K562 (cell line): Measurements from ENCODE around the gene PRCC. TPM values are rescaled to one million over a fixed set of nuclear protein-coding genes. Genes with fewer than 3 reads are reported as not detected.

Experiments used
- ATAC-seq: fragments of 200-7000 bp; cut with Tn5 transposase; 3 replicates; pipeline ENCODE4 v1.9.1; 2020; ENCODE audit warnings: moderate library complexity
- BruUV-seq: library from RNA; stranded (reverse); fragments of 400-500 nt; replicated peaks from 2 replicates; lab custom pipeline; 2021; lab: Mats Ljungman, UMichigan
- CTCF ChIA-PET: fragments of 300-600 bp; formaldehyde crosslinking; extraction: SDS; loops from one replicate; lab custom pipeline; 2021; ENCODE audit warnings: low intra/inter-chr PET ratio; lab: Yijun Ruan, JAX
- POLR2A ChIA-PET: fragments of 300-600, 350-650 bp; sonication (Branson Sonifier 250); formaldehyde crosslinking; extraction: SDS; loops from one replicate; lab custom pipeline; 2021; ENCODE audit warnings: antibody characterized with exemption, inconsistent platforms; lab: Yijun Ruan, JAX
- DNase-seq, 4 experiments: peaks; one replicate each; pipeline versions ENCODE4 v3.0.0 to v3.0.0-alpha.2; 2011 to 2018; ENCODE audit warnings: low spot score in 3 of 4, mixed read lengths in 3 of 4; ENCODE audit errors: extremely low read depth in 1 of 4
- FAIRE-seq: peaks from 2 replicates; lab custom pipeline; 2011; peaks lifted over from hg19 to GRCh38; lab: Jason Lieb, UNC
- H2AFZ ChIP-seq: 2 replicates; pipeline ENCODE4 v1.6.0; 2011; ENCODE audit warnings: low read depth, low read length, control low read depth, inconsistent platforms
- H3K27ac ChIP-seq: fragments of 200-600 bp; 3 replicates; pipeline ENCODE4 v1.8.0; 2011; ENCODE audit warnings: low read depth, mild to moderate bottlenecking, control low read depth, inconsistent platforms, low read length, moderate library complexity, mixed read lengths; ENCODE audit errors: extremely low read depth
- H3K27me3 ChIP-seq, 2 experiments: fragments of 300-600 bp in 1 of 2; 2 replicates in 1 of 2; 3 replicates in 1 of 2; pipeline versions ENCODE4 v1.6.0 to v1.8.0; 2011; ENCODE audit warnings: inconsistent platforms in 2 of 2, low read length in 2 of 2, mild to moderate bottlenecking in 1 of 2, mixed read lengths in 1 of 2, moderate library complexity in 1 of 2; ENCODE audit not compliant: control insufficient read depth in 2 of 2, insufficient read depth in 2 of 2
- H3K36me3 ChIP-seq: fragments of 300-600 bp; 3 replicates; pipeline ENCODE4 v1.8.0; 2011; ENCODE audit warnings: mild to moderate bottlenecking, low read length, inconsistent platforms; ENCODE audit not compliant: control insufficient read depth, insufficient read depth
- H3K4me1 ChIP-seq, 2 experiments: fragments of 200-600 bp in 1 of 2; replicated peaks in 1 of 2; 2 replicates in 1 of 2; 3 replicates in 1 of 2; pipeline versions ENCODE4 v1.5.1 to v1.8.0; 2011; ENCODE audit warnings: inconsistent platforms in 2 of 2, low read length in 2 of 2, mild to moderate bottlenecking in 1 of 2, mixed read lengths in 1 of 2, moderate library complexity in 1 of 2; ENCODE audit not compliant: control insufficient read depth in 2 of 2, insufficient read depth in 2 of 2
- H3K4me2 ChIP-seq: 2 replicates; pipeline ENCODE4 v1.6.1; 2011; ENCODE audit warnings: low read length, control low read depth, inconsistent platforms, mixed read lengths; ENCODE audit not compliant: insufficient read depth
- H3K4me3 ChIP-seq: fragments of 200-600 bp; sonication (generic), shearing (Covaris generic); 2 replicates; pipeline ENCODE4 v1.5.1; 2016; ENCODE audit warnings: control low read depth, inconsistent platforms
- H3K79me2 ChIP-seq: fragments of 200-600 bp; 3 replicates; pipeline ENCODE4 v1.8.0; 2011; ENCODE audit warnings: low read length, inconsistent platforms; ENCODE audit not compliant: control insufficient read depth, insufficient read depth
- H3K9ac ChIP-seq, 2 experiments: 2 replicates each; pipeline versions ENCODE4 v1.6.0 to v1.6.1; 2011; ENCODE audit warnings: low read depth in 2 of 2, low read length in 2 of 2, control low read depth in 1 of 2, inconsistent platforms in 1 of 2, mild to moderate bottlenecking in 1 of 2, mixed read lengths in 1 of 2; ENCODE audit not compliant: insufficient read depth in 1 of 2
- H3K9me1 ChIP-seq: one replicate; pipeline ENCODE4 v1.6.0; 2011; ENCODE audit warnings: inconsistent platforms, mild to moderate bottlenecking, low read length, moderate library complexity; ENCODE audit not compliant: control insufficient read depth, insufficient read depth
- H3K9me3 ChIP-seq: replicated peaks from 2 replicates; pipeline ENCODE4 v1.5.1; 2011; ENCODE audit warnings: low read depth, low read length, inconsistent platforms; ENCODE audit not compliant: control insufficient read depth, insufficient read depth
- H4K20me1 ChIP-seq: replicated peaks from 2 replicates; pipeline ENCODE4 v1.6.1; 2011; ENCODE audit warnings: low read length, inconsistent platforms, mixed read lengths; ENCODE audit not compliant: control insufficient read depth, insufficient read depth
- ELF1 ChIP-seq: fragments of 200-800 bp; sonication (Bioruptor generic); IDR thresholded peaks from 2 replicates; pipeline ENCODE4 v1.6.1; 2016; ENCODE audit warnings: missing genetic modification characterization, missing compliant biosample characterization
- FOXJ2 ChIP-seq: fragments of 200-800 bp; sonication (Bioruptor generic); IDR thresholded peaks from 2 replicates; pipeline ENCODE4 v1.6.1; 2016; ENCODE audit warnings: missing genetic modification characterization, missing compliant biosample characterization
- GATAD2B ChIP-seq: fragments of 450-650 bp; IDR thresholded peaks from 2 replicates; pipeline ENCODE4 v1.6.1; 2017; ENCODE audit warnings: mild to moderate bottlenecking, borderline replicate concordance
- KDM1A ChIP-seq, 2 experiments: fragments of 450-650 bp; IDR thresholded peaks; 2 replicates each; pipeline ENCODE4 v1.6.1; 2016; ENCODE audit warnings: mild to moderate bottlenecking in 2 of 2
- MECOM ChIP-seq: fragments of 250-450 bp; sonication (Bioruptor Pico); IDR thresholded peaks from 2 replicates; pipeline ENCODE4 v1.8.0; 2022; ENCODE audit warnings: inconsistent platforms
- PHF20 ChIP-seq: fragments of 450-650 bp; IDR thresholded peaks from 2 replicates; pipeline ENCODE4 v1.6.1; 2018; ENCODE audit not compliant: partially characterized antibody
- PTTG1 ChIP-seq: fragments of 450-650 bp; IDR thresholded peaks from 2 replicates; pipeline ENCODE4 v1.6.1; 2016; ENCODE audit warnings: low read depth, mild to moderate bottlenecking, missing genetic modification characterization, missing compliant biosample characterization
- RBFOX2 ChIP-seq: fragments of 200-400 bp; formaldehyde crosslinking; IDR thresholded peaks from 2 replicates; pipeline ENCODE4 v1.6.1; 2017; ENCODE audit warnings: low read depth, mild to moderate bottlenecking, low read length, moderate library complexity
- TRIM28 ChIP-seq: fragments of 450-650 bp; IDR thresholded peaks from 2 replicates; pipeline ENCODE4 v1.6.1; 2017
- U2AF1 ChIP-seq: fragments of 200-400 bp; formaldehyde crosslinking; optimal IDR thresholded peaks from 2 replicates; pipeline ENCODE3; 2017; ENCODE audit warnings: mild to moderate bottlenecking, low read depth, low read length, moderate library complexity
- UBTF ChIP-seq, 2 experiments: IDR thresholded peaks; 2 replicates each; pipeline ENCODE4 v1.6.1; 2012; ENCODE audit warnings: improper control_type of control experiment in 2 of 2, low read depth in 2 of 2, low read length in 2 of 2, borderline replicate concordance in 1 of 2
- ZNF134 ChIP-seq: fragments of 250-450 bp; sonication (Bioruptor Pico); conservative IDR thresholded peaks from 2 replicates; pipeline ENCODE4 v1.4.0; 2020
- ZNF282 ChIP-seq: sonication (generic); formaldehyde crosslinking; IDR thresholded peaks from 2 replicates; pipeline ENCODE4 v1.8.1; 2023; ENCODE audit warnings: missing genetic modification reagents
- WGBS: fragments of 100-300 bp; shearing (Covaris generic); methylation state at CpG from one replicate; pipeline ENCODE4 v1.1.6; 2016; ENCODE audit warnings: low coverage, mixed read lengths; ENCODE audit not compliant: insufficient coverage; ENCODE audit errors: missing lambda C conversion rate; 5-methylcytosine and 5-hydroxymethylcytosine counted together
- in situ Hi-C: fragments of 300-500 bp; cut with MboI; formaldehyde crosslinking; loops from 4 replicates; pipeline ENCODE4 v1.15.0; 2018; ENCODE audit warnings: inconsistent platforms, mixed read lengths
- intact Hi-C: fragments of 100-400 bp; cut with micrococcal nuclease; formaldehyde crosslinking; loops from 2 replicates; pipeline ENCODE4 v1.14.2; 2022
- polyA plus RNA-seq, 8 experiments: library from polyadenylated mRNA; depleted of rRNA in 4 of 8; stranded (reverse) in 5 of 8; unstranded in 3 of 8; fragments of >200 nt; fragmentation: Nextera tagmentation in 2 of 8; fragmentation: Illumina TruSeq in 1 of 8; extraction: Ambion mirVana in 2 of 8; extraction: Trizol in 1 of 8; gene quantifications; 2 replicates each; pipeline versions ENCODE4 v1.2.1 to v1.2.3, GENCODE V29; 2011 to 2014; ENCODE audit warnings: inconsistent platforms in 1 of 8, missing spikeins in 1 of 8
- total RNA-seq, 7 experiments: library from RNA; depleted of rRNA in 6 of 7; stranded (reverse); fragments of >200 nt in 6 of 7; fragmentation: Illumina TruSeq in 2 of 7; extraction: Trizol in 2 of 7; gene quantifications; 2 replicates each; pipeline versions ENCODE4 v1.2.1 to v1.2.3, GENCODE V29; 2011 to 2021; ENCODE audit warnings: low replicate concordance in 1 of 7
- TF ChIP-seq, protein P1 (sequence below): fragments of 250-450 bp; sonication (Bioruptor Pico); IDR thresholded peaks from 2 replicates; pipeline ENCODE4 v1.4.0; 2020; ENCODE audit warnings: mild to moderate bottlenecking, moderate library complexity, borderline replicate concordance

PRCC gene
- total and polyA plus RNA-seq, 9 of the 15 experiments (the other 6 are each of a cell fraction or from before 2014, with no cell fraction given) = 23.9 to 201 (median 41.1) TPM

DNA sequence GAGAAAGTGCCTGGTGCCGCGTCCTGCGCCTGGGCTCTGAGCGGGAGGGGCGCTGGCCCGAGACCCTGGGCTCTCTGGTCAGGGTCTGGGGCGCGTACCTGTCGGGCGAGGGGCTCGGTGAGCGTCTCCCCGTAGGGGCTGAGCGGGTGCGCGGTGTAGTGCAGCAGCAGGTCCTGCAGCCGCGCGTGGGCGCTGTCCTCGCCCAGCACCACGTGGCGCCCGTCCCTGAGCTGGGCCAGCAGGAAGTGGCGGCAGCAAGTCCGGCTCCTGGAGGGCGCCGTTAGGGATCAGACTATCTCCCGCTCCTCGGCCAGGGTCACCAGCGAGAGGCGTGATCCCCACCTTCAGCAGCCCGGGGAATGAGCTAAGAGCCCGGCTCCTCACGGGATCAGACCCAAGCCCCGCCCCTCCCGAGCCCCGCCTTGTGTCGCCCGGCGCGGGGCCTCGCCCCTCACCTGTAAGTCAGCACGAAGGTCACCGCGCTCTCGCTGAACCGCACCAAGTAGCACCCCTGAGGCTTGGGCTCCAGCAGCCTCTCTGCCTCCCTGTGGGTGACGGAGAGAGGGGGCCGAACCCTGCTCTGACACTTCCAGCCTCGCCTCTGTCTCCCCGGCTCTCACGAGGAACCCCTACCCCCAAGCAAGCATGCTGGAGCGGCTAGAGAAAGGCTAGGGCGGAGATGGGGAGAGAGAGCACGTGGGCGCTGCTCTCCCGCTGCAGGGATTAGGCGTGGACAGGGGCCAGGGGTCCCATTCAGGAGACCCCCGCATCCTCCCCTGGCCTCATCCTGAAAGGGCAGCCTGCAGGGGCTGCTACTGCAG, 46.6 kb downstream of the PRCC start:
- Histone ChIP-seq H4K20me1 (no peaks in the 10 kb centered on the region), H3K27me3 (no peaks in the 10 kb centered on the region), H3K4me1 (peaks cover 55 to 65% of the 10 kb centered on the region in 2 experiments), H2AFZ (peak overlapping the region; percentile 94), H3K4me2 (peak overlapping the region; percentile 83), H3K4me3 (peak overlapping the region; percentile 50), H3K9me1 (no peaks in the 10 kb centered on the region), H3K36me3 (peaks cover 16% of the 10 kb centered on the region; the same call in 2 of the 3 replicates), H3K79me2 (peaks cover 22% of the 10 kb centered on the region), H3K27ac (peak overlapping the region; percentile 86), H3K9ac (peak overlapping the region; percentile 83 to 96), H3K9me3 (no peaks in the 10 kb centered on the region)
- CTCF ChIA-PET = interaction anchor here (0.6 kb wide), 1 partner anchor 47 kb away, joined by 3 read pairs; the partner anchor contains the start of gene NTRK1
- WGBS = 10% methylated on average over 46 of the region's 60 CpGs
- in situ Hi-C loops (no loop called here), intact Hi-C loops (no loop called here)
- DNase-seq (peak; percentile 86 to 95 (median 91)), FAIRE-seq (peak; percentile 74), ATAC-seq (peak; percentile 87)
- POLR2A ChIA-PET = interaction anchor here (0.6 to 1.3 kb wide), 8 partner anchors 10 to 116 kb away, joined by 3 to 5 read pairs (median 3); no protein-coding TSS in a partner anchor
- TSS peak; percentile 34 for BruUV-seq
- no peak for TF ChIP-seq U2AF1
- no peak for TF ChIP-seq FOXJ2 (tag)
- TF ChIP-seq, protein P1, sequence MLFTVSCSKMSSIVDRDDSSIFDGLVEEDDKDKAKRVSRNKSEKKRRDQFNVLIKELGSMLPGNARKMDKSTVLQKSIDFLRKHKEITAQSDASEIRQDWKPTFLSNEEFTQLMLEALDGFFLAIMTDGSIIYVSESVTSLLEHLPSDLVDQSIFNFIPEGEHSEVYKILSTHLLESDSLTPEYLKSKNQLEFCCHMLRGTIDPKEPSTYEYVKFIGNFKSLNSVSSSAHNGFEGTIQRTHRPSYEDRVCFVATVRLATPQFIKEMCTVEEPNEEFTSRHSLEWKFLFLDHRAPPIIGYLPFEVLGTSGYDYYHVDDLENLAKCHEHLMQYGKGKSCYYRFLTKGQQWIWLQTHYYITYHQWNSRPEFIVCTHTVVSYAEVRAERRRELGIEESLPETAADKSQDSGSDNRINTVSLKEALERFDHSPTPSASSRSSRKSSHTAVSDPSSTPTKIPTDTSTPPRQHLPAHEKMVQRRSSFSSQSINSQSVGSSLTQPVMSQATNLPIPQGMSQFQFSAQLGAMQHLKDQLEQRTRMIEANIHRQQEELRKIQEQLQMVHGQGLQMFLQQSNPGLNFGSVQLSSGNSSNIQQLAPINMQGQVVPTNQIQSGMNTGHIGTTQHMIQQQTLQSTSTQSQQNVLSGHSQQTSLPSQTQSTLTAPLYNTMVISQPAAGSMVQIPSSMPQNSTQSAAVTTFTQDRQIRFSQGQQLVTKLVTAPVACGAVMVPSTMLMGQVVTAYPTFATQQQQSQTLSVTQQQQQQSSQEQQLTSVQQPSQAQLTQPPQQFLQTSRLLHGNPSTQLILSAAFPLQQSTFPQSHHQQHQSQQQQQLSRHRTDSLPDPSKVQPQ = 0 out of 2 replicates have a peak, but pooled peaks have one; percentile 7
- no peak for TF ChIP-seq MECOM (CRISPR knock-in tag)
- peak; percentile 89 for TF ChIP-seq RBFOX2
- peak; percentile 87 for TF ChIP-seq ELF1
- no peak for TF ChIP-seq KDM1A (IDR thresholded peaks at IDR 0.05)
- TF ChIP-seq ZNF134 (CRISPR knock-in tag) = no peak
- no peak for TF ChIP-seq PTTG1 (tag)
- TF ChIP-seq ZNF282 (CRISPR knock-in tag) = no peak
- peak; percentile 61 for TF ChIP-seq PHF20
- TF ChIP-seq GATAD2B = no peak; the same call in 1 of the 2 replicates
- peak; percentile 88 to 92; a peak in 3 of 4 replicates for TF ChIP-seq UBTF (IDR thresholded peaks at IDR 0.05; ENCODE audit: borderline replicate concordance in 1 of 2, low read depth in 2 of 2, low read length in 2 of 2)
- TF ChIP-seq TRIM28 = 0 out of 2 replicates have a peak, but pooled peaks have one; percentile 19
